GM19035 (cell line): Measurements from ENCODE around the gene BICRA.

Experiments
- ATAC-seq: cut with Tn5 transposase; IDR thresholded peaks from one replicate; pipeline ENCODE4 v1.9.1; 2021; ENCODE audit not compliant: unreplicated experiment

The BICRA gene

DNA sequence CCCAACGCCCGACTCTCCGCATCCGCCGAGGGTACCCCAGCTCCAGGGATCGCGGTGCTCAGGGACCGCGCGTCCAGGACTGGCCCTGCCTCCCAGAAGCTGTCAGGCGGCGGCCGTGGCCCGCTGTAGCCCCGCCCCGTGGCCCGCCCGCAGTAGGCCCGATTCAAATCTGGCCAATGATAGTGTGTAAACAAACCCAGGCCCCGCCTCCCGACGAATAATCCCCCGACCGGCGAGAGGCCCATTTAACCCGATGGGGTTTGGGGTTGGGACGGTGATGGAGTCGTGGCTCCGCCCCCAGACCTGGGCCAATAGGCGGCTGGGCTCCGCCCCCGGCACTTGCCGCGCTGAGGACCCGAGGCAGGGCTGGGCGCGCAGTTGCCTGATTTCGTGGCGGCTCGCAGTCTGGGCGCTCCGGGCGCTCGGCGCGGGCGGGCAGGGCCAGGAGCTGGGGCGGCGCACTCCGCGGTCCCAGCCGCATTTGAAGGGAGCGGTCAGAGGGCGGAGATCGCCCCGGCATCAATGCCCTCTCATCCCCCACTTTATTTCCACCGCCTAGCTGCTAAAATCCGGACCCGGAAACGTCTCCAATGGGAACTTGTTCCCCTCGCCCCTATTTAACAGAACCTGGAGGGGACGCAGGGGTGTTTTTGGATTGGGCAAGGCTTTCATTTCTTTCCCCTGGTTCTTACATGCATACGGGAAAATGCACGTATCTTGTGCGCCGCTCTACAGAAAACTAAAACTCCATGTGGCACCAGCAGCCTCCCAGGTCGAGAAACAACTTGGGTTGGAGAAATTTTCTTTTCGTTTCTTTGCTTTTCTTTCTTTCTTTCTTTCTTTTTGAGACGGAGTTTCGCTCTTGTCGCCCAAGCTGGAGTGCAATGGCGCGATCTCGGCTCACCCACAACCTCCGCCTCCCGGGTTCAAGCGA, 8.4 kb upstream of the BICRA start:
- ATAC-seq, result peak; percentile 96

GRCh38 chr19:47601180-47601904, 7.6 kb upstream of the BICRA start:
- ATAC-seq, result no peak

DNA sequence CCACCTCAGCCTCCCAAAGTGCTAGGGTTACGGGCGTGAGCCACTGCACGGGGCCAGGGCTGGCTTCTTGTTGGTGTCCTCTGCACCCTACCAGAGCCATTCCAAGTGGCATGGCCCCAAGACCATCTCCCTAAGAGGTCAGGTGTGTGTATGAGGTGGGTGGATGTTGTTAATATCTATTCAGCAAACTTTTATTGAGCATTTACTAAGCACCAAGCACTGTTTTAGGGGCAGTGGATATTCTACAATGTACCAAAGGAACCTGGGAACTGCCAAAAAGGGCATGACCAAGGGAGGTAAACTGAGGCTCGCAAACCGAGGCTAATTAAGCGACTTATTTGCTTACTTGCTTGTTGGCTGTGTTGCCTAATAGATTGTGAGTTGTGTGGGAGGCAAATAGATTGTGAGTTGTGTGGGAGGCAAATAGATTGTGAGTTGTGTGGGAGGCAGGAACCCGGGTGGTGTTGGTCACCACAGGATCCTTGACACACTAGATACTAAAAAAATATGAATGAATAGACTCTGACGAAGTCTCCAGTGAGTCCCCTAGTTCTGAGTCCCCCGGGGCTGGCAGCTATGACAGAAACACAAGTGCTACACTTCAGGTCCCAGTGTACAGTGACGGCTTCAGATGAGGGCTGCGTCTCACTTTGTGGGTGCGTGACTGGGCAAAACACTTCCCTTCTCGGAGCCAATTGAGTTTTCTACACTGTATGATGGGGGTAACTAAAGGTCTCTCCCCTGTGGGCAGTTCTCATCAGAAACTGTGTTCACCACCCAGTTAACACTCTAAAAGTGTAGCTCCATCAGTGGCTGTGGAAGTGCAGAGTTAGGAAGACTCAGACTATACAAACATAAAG, 5.0 kb upstream of the BICRA start:
- ATAC-seq, result no peak

DNA sequence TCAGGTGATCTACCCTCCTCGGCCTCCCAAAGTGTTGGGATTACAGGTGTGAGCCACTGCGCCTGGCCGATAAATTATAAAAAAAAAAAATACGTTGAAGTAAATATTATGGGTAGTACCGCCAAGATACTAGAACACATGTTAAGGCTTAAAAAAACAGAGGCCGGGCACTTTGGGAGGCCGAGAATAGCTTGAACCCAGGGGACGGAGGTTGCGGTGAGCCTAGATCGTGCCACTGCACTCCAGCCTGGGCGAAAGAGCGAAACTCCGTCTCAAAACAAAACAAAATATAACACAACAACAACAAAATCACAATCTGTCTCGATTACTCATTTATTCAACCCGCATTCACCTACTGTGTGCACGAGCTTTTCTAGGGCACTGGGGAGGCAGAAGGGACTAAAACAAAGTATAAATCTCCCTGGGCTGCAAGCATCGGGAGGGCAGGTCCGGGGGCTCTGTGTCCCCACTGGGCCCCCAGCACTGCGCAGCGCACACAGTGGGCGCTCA, 1.3 kb upstream of the BICRA start:
- ATAC-seq, result no peak

DNA sequence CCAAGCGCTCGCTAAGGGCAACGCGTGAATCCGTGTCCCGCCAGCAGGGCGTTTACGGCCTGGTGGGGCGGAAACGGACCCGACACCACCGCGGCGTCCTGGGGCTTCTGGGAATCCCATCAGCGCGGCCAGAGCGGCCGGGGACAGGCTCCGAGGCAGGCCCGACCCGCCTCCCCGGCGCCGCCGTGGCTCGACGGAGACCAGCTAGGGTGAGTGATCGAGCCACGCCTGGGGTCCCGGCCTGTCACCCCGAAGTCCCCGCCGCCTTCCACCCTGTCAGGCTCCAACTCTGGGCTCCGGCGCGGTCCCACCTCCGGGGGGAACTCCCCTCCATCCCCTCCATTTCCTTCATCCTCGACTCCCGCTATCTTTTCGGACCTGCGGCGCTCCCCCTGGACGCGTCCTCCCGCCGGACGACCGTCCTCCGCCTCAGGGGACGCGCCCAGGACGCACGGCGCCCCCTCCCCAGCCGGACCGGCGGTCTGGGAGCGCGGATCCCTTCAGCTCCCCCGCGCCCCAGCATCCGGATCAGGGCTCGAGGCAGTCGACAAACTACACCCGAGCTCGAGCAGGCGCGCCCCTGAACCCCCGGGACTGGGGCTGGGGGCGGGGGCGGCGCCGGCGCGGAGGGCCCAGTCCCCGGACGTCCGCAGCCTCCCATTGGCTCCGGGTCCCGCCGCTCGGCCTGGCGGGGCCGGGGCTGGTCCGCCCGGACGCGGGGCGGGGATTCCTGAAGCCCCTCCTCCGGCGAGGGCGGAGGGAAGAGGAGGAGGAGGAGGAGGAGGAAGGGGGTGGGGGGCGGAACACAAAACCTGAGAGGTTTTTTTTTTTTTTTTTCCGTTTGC, 638 bp upstream of the BICRA start:
- ATAC-seq, result peak; percentile 84

DNA sequence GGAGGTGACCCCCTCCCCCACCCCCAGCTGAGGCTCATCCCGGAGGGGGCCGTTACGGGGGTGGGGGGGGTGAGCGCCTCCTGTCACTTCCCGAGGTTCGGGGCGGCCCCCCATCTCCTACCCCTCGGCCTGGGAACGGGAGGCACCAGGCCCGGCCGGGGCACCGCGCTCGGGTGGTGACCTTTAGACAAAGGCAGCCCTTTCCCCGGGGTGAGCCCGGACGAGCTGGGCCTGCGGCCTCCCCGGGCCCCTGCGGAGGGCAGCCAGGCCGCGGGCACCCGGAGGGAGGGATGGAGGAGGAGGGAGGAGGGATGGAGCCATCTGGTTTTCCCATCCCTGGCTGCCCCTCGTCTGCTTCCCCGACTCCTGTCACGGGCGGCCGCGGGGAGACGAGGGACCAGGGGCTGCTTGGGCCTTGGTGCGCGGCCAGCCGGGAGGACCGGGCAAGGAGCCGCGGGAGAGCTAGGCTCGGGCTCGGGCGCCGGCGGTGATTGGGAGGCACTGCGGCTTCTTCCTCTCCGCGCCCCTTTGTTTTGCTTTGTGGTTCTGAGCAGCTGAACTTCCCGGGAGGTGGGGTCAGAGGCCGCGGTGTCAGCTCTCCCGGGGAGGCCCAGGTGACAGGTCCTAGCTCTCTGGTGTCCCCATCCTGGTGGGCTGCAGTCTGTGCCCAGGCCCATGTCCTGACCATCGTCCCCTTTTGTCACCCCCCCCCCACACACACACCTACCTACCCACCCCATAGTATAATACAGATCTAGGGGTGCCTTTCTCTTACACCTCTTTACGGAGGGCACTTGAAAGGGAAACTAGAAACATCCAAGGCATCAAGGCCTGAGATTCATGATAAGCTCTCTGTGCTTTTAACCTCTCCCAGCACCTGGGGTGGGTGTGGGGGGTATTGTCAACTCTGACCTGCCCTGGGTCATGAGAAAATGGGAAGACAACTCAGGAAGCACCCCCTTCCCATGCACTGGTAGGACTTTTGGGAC, 1.3 kb downstream of the BICRA start:
- ATAC-seq, result no peak

- no peak for ATAC-seq
Measured at GRCh38 chr19:47610902-47611301, 2.0 kb downstream of the BICRA start.

- no peak for ATAC-seq
Measured at GRCh38 chr19:47613165-47614020, 4.5 kb downstream of the BICRA start.

DNA sequence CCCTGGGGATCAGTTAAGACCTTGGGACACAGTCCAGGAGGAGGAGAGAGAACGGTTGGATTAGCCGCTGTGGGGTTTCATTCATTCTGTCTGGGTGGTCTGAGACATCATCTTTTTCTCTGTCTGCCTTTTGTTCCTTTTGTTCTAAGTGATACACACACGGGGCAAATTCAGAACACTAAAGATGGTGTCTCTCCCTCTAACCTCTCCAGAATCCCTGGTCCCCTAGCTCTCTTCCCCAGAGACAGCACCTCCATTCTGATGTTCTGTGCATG, 5.0 kb downstream of the BICRA start:
- no peak for ATAC-seq

- no peak for ATAC-seq
Measured at GRCh38 chr19:47614559-47614958, 5.6 kb downstream of the BICRA start.

- ATAC-seq, result no peak
Measured at GRCh38 chr19:47615230-47615629, 6.3 kb downstream of the BICRA start.

GRCh38 chr19:47615714-47616113, 6.8 kb downstream of the BICRA start:
- ATAC-seq, result no peak

DNA sequence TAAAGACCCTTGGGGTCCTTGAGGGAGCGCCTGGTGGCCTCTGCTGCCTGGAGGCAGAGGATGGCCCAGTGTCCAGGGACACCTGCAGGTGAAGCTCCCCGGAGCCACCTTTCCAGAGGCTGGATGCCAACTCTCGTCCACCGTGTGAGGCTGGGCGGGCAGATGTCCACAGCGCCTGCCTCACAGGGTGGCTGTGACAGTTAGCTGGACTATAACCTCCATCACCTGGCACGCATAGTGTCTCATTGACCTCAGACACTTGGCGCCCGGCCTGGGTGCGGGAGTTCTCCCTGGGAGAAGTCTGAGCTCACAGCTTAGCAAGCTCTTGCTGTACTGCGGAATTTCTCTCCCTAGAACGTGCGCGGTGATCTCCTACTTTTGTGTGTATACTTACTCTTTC, 9.8 kb downstream of the BICRA start:
- no peak for ATAC-seq

- ATAC-seq, result no peak
Measured at GRCh38 chr19:47619763-47620162, 10.8 kb downstream of the BICRA start.

DNA sequence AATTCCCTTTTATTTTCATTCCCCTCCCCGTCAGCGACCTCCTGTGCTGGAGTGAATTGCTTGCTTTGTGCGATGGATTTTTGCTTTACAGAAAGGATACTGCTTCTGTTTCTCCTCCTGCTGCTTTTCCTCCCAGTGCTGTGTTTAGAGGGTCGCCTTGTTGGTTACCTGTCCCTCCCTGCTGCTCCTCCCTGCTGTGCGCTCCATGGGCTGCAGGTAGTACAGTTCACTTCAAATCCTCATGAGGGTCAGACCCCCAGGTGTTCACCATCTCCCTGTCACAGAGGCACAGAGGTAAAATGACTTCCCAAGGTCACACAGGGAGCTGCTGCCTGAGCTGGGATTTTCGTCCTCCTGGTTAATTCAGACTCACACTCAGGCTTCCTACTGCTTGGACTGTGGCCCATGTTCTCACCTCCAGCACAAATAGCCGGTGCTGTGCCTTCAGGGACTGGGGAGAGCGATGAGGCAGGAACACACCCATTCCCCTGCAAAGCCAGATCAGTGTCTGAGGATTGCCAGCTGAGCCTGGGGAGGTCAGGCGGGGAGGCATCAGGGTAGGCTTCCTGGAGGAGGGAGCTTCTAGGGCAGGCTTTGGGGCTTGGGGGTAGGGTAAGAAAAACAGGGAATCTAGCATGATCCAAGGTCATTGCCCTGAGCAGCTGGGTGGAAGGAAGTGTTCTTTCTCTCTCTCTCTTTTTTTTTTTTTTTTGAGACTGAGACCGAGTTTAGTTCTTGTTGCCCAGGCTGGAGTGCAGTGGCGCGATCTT, 14.4 kb downstream of the BICRA start:
- no peak for ATAC-seq

DNA sequence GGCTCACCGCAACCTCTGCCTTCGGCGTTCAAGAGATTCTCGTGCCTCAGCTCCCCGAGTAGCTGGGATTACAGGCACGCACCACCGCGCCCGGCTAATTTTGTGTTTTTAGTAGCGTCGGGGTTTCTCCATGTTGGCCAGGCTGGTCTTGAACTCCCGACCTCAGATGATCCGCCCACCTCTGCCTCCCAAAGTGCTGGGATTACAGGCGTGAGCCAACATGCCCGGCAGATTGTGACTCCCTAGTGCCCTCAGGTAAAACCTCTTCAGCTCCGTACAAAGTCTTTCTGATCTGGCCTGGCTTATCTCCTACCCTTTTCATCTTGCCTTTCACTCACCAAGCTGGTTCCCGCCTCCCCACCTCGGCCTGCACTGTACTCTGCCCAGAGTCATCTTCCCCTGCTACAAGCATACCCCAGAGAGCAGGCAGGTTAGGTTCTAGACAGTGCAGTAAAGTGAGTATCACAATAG, 15.0 kb downstream of the BICRA start:
- no peak for ATAC-seq

- ATAC-seq, result no peak
Measured at GRCh38 chr19:47625650-47626049, 16.7 kb downstream of the BICRA start.
